NB4 (cell line): ENCODE measurements around the gene PHKB.

Experiments used
- CTCF ChIP-seq: IDR thresholded peaks from one replicate; pipeline ENCODE4 v1.5.1; 2012; ENCODE audit warnings: low read depth, low read length
- MAX ChIP-seq: IDR thresholded peaks from 2 replicates; pipeline ENCODE4 v1.6.1; 2011; ENCODE audit warnings: low read depth, low read length
- MYC ChIP-seq: IDR thresholded peaks from 2 replicates; pipeline ENCODE4 v1.6.1; 2011; ENCODE audit warnings: low read depth, low read length
- POLR2A ChIP-seq: IDR thresholded peaks from 2 replicates; pipeline ENCODE4 v1.6.1; 2011; ENCODE audit warnings: mild to moderate bottlenecking; ENCODE audit not compliant: insufficient read length; ENCODE audit errors: extremely low read depth

GRCh38 chr16:47646914-47647313, 185.8 kb downstream of the PHKB start:
- TF ChIP-seq POLR2A (no peak), CTCF (no peak), MAX (no peak), MYC (no peak)
